ENCODE measurements around the gene PRAME. TPM values are rescaled to one million over a fixed set of nuclear protein-coding genes. Genes with fewer than 3 reads are reported as not detected.
"Not testable (repeated sequence)": the region's sequence is repeated elsewhere in the genome, so short reads cannot be mapped to it uniquely, and the experiment has no call there.

PRAME gene
- total RNA-seq (under 1 TPM in 1 of 9 donors, not detected in 8; 0.59 TPM), polyA plus RNA-seq (under 1 TPM in 1 of 2 donors, not detected in 1; 0.23 TPM)
- long read RNA-seq, donor 1, result 0 reads
- long read RNA-seq, donor 2, result 0 reads
- long read RNA-seq, donor 3, result 0 reads

- peak in 11 of 12 donors; percentile 14 to 63 (median 34) for TF ChIP-seq CTCF (IDR thresholded peaks at IDR 0.05)
- TF ChIP-seq POLR2A (IDR thresholded peaks at IDR 0.05), result peak in 1 of 2 donors; percentile 17
- WGBS, 4 donors, result 49 to 69% (median 54%) methylated on average over 24 to 32 of the region's 32 CpGs
- intact Hi-C loops (cut with DNase I), result no loop called here
- no peak within 1 kb of the TSS for H3K4me3 ChIP-seq
- no peaks in the 10 kb centered on the region for H3K27me3 ChIP-seq
- ATAC-seq, result no peak
- peaks cover 0 to 7% (median 0%) of the 10 kb centered on the region in 12 donors for H3K4me1 ChIP-seq
- no peak within 1 kb of the TSS for H3K27ac ChIP-seq
- H3K36me3 ChIP-seq, result no peaks in the 10 kb centered on the region
- peak in 4 of 5 donors; percentile 25 to 80 (median 44) for DNase-seq
- H3K9me3 ChIP-seq, result no peaks in the 10 kb centered on the region
Observed at GRCh38 chr22:22558972-22559603, at the start of gene PRAME. Gene PRAME (minus strand): TSS chr22:22559265. CDS start chr22:22556832, 2,433 bp downstream.

GRCh38 chr22:22608022-22608421, 49.0 kb upstream of the PRAME start:
- Histone ChIP-seq H3K27me3 (peaks cover 0 to 14% (median 0%) of the 10 kb centered on the region in 9 donors), H3K9me3 (peaks cover 0 to 12% (median 0%) of the 10 kb centered on the region in 12 donors)
- WGBS, 4 donors, result 85 to 92% (median 92%) methylated on average over 3 of the region's 3 CpGs
- H3K4me1 ChIP-seq; ATAC-seq; intact Hi-C loops (cut with DNase I); H3K4me3 ChIP-seq; H3K36me3 ChIP-seq; DNase-seq; H3K27ac ChIP-seq: not testable (repeated sequence)

- H3K36me3 ChIP-seq, result no peaks in the 10 kb centered on the region
- DNase-seq, result no peak
- H3K27ac ChIP-seq, result no peak overlapping the region
- no peaks in the 10 kb centered on the region for H3K4me1 ChIP-seq
- 78 to 95% (median 83%) methylated on average over 3 of the region's 3 CpGs for WGBS, 4 donors
- no peak overlapping the region for H3K4me3 ChIP-seq
- ATAC-seq, result no peak
- no peak for TF ChIP-seq CTCF (IDR thresholded peaks at IDR 0.05)
- TF ChIP-seq POLR2A (IDR thresholded peaks at IDR 0.05), result no peak
- peaks cover 0 to 12% (median 0%) of the 10 kb centered on the region in 12 donors for H3K9me3 ChIP-seq
- peaks cover 0 to 17% (median 0%) of the 10 kb centered on the region in 9 donors for H3K27me3 ChIP-seq
- intact Hi-C loops (cut with DNase I), result no loop called here
Observed at GRCh38 chr22:22605074-22605404, 46.0 kb upstream of the PRAME start.

- intact Hi-C loops (cut with DNase I), result no loop called here
- 60 to 76% (median 73%) methylated on average over 3 of the region's 3 CpGs for WGBS, 4 donors
Observed at GRCh38 chr22:22604326-22605073, 45.4 kb upstream of the PRAME start.

More at GRCh38 chr22:22604326-22605073, 45.4 kb upstream of the PRAME start:
- Histone ChIP-seq H3K4me3 (no peak overlapping the region), H3K36me3 (no peaks in the 10 kb centered on the region), H3K27me3 (peaks cover 0 to 16% (median 0%) of the 10 kb centered on the region in 9 donors), H3K4me1 (no peaks in the 10 kb centered on the region), H3K9me3 (peaks cover 0 to 12% (median 0%) of the 10 kb centered on the region in 12 donors), H3K27ac (no peak overlapping the region)
- DNase-seq (no peak), ATAC-seq (no peak)
- TF ChIP-seq CTCF (IDR thresholded peaks at IDR 0.05) (no peak), POLR2A (IDR thresholded peaks at IDR 0.05) (no peak)

All from heart left ventricle (tissue), 16 donors.